ENCODE measurements around the gene SLC6A12.

SLC6A12 gene

DNA sequence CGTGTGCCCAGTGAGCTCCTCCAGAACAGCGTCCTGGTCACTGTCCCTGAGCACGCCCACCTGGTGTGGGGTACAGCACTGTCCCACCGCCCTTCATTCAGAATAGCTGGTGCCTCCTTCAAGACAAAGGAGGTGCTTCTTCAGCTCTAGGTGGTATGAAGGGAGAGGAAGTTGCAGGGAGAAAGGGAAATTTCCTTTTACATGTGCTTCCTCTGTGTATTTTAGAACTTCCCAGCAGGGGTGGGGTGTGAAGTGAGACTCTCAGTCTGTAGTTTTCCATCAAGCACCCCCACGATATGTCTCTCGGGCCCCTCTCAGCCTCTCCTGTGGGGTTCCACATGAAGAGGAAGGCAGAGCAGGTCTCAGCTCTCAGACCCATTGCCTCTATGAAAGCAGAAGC lies 1.2 kb upstream of the SLC6A12 start:
- DNase-seq (ENCODE audit: low read depth): no peak

DNA sequence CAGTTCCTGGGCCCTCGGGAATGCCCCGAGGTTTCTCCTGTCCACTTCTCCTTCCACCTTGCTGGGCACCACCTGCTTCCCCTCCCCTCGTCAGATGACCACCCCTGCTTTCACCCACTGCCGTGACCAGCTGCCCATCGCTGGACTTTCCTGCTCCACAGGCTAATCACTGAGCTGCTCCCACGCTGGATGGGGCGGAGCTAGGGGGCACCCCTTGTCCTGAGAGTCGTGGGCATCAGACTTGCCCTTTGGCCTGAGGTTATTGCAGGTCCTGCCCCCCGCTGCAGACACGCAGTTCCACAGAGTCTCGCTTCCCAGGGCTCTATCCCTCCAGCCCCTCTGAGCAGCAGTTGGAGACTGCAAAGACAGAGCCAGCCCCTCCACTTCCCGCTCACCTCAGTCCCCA lies 427 bp downstream of the SLC6A12 start:
- DNase-seq (ENCODE audit: low read depth): no peak

DNA sequence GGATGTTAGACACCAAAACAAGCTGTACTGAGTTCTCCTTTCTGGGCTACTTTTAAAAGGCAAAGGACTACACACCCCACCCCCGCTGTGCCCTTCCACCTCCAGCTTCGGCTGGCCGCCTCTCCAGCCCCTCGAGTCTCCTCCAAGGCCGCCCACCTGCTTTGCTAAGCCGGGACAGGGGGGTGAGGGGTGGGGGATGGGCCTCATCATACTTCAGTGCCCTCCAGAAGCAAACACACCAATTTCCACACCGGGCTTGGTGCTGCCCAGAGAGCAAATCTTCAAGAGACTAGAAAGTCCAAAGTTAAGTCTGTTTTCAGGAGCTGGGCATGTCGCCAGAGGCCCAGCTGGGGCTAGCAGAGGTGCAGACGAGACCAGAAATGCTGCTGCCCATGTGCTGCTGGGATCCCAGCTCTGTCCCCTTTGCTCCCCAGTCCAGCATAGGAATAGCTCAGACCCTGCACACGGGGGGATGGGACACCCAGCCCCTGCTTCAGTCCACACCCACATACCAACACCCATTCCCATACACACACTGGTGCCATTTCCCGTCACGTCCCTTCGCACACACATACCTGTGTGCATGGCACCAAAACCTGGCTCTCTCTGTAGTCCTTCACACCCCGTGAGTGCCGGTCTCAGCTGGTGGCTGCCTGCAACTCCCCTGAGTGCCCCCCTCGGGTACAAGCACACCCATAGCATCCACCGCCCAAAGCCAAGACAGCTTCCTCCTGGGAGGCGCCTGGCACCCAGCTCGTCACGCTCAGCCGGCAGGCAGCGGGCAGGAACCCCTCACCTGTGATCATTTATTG lies 1.0 kb downstream of the SLC6A12 start:
- no peak for DNase-seq (ENCODE audit: low read depth)

DNA sequence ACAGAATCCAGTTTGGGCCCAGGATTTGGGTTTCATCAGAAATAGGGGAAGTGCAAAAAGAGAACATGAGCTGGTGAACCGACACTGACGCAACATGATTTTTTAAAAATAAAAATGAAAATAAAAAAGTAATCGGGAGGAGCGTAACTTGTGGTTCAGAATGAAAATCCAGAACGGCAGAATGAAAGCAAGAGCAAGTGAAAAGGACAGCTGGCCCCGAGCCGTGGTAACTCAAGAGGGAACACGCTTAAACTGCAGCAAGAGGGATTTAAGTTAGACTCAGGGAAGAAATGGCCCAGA lies 1.6 kb downstream of the SLC6A12 start:
- no peak for DNase-seq (ENCODE audit: low read depth)

DNA sequence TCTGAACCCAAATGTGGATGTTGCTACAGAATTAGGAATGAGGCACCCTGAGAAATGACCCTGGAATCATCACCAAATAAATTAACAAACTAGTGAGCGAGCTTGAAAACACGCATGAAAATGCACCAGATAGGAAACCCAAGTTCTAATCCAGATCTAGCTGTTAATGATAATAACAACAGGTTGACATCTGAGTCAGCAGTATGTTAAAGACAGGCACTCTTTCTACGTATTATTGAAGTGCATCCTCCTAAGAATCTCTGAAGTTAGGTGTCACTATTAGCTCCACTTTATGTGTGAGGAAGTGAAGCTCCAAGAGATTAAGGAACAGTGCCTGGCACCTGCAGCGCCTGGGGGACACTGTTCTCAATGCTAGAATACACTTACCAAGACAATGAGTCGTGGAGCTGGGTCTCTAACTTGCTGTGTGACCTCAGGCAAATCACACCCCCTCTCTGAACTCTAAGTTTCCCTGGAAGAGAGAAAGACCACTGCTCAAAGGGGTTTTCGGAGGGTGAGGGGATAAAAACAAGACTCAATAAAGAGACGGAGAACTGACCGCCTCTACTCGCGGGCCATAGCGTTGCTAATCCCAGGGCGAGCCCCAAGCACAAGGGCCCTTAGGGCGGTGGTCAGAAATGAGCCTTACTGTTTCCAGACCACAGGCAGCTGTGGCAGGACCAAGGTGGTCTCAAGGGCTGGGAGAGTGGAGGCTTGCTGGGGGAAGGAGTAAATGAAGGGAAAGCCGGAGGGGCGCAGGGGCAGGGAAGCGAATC lies 2.1 kb downstream of the SLC6A12 start:
- no peak for DNase-seq (ENCODE audit: low read depth)

DNA sequence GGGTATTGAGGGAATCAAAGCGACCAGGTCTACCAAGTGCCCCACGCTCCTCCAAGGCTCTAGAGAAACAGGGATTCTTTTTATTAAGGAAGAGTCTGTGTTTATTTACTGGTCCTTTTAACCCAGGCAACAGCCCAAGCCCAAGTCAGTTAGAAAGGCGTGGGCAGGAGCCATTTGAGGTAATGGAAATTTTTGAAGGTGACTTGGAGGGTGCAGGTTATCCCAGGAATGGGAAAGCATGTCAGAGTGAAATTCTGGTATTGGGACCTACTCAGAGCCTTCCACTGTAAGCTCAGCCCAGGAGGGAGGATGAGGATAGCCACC lies 2.9 kb downstream of the SLC6A12 start:
- DNase-seq (ENCODE audit: low read depth): no peak

DNA sequence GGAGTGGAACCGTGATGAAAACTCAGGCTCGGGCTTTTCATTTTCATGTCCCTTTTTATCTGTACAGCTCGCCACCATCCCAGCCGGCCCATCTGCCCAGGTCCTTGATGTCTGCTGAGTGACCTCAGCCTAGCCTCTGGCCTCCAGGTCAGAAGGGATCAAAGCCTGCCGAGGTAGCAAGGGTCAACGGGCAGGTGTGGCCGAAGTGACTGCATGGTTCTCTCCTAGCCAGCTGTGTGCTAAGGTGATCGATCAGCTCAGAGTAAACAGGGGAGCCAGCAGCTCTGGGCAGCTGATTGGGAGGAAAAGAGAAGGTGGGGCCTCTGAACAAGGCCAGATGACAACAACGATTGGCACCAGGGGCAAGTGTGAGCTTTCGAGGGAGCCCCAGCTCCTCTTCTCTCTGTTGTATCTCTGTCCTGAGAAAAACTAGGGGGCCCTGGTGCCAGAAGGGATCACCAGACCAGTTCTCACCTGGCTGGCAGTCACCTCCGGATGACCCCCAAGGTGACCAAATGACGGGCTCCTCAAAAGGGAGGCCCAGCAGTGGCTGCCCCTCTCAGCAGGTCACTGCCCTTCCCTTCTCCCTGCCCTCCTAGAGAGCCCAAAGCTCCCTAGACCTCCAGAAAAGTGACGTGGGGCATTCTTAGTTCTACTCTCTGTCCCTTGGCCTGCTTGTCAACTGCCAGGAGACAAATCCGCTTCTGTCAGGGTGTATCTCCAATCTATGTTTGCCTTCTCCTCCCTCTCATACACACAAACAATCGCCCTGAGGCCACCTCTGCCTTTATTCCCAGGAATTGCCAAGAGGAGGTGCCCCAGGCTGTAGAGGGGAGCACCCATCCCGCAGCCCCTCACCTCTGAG lies 3.4 kb downstream of the SLC6A12 start:
- DNase-seq (ENCODE audit: low read depth): no peak

DNA sequence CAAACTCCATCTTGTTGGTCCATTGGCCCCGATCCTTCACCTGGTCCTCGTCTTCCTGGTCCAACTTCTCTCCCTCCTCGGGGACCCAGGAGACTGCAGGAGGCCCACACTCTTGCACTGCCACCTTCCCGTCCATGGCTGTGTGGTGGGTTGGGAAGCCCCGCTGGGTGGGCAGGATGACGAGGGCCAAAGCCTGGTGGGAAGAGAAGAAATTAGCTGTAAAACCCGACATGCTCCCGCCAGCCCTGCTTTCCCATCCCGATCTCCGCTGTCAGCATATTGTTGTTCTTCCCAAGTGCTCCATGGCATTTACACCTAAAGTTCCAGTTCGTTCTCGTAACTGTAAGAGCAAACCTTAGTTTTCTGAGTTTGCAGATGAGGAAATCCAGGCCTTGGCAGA lies 4.1 kb downstream of the SLC6A12 start:
- DNase-seq (ENCODE audit: low read depth): no peak

DNA sequence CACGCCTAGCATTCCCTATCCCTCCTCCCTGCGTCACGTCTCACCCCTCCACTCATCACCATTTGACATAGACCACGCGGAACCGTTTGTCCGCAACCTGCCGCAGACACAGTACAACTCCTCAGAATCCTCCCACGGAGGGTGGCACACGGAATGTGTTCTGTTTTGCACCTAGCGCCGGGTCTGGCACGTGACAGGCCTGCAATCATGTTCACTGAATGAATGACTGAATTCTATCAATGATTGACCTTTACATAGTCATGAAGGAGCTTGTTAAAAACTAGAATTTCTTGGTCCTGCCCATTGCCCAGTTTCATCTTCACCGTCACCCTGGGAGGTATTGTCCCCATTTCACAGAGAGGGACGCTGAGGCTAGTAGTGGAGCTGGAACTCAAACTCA lies 4.7 kb downstream of the SLC6A12 start:
- DNase-seq (ENCODE audit: low read depth): no peak

DNA sequence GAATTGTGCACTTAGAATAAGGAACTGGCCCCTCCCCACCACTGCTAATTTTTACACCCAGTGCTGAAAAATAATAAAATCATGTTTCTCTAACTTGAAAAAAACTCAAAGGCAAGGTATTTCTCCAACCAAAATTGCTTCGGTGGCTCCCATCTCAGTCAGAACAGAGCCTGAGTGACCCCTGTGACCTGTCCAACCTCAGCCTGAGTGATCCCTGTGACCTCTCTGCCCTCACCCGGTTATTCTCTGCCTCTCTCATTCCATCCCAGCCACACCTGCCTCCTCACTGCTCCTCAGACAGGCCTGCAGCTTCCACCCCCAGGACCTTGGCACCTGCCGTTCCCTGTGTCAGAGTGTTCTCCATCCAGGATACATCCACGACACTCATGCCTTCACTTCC lies 5.1 kb downstream of the SLC6A12 start:
- DNase-seq (ENCODE audit: low read depth): no peak

DNA sequence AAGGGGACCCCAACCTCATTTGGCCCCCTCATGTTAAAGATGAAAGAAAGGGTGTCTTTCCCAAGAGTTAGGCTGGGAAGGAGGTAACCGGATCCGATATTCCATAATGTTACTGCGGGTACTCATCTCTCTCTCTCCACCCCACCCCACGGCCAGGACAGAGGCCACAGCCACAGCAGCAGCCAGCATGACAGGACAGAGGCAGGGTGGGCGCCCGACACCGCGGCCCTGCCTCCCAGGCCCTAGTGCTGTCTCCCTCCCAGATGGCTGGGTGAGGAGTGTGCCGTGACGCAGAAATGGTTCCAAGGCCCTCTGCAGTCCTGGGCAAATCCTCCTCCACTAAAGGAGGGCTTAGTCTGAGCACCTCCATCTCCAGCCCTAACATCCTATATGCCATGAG lies 6.2 kb downstream of the SLC6A12 start:
- no peak for DNase-seq (ENCODE audit: low read depth)

DNA sequence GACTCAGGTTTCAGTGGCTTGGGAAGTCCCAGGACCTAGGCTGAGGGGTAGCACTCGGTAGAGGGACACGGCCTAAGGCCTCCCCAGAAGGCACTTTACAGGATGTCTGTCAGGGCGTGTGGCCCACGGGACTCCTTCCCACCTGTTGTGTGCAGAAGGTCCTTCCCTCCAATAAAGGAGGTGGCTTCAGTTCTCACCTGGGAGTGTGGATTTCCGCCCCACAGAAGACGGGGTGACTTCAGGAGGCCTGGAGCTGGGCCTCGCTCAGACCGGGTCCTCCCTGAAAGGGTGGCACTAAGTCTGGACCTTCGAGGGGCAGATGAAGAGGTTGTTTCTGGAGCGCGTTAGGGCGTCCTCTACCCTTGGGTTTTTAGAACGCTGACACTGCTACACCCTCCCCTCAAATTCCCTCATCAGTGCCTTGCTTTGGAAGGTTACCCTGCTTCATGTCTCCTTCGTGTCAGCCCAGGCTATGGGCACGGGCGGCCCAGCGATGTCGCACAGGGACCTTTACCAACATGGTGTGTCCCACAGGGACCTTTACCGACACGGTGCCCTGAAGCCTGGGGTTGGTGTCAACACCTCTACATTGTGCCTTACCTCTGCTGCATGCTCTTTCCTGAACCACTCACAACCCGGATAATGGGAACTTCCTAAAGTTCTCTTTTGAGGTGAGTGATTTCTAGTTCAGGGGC lies 7.1 kb downstream of the SLC6A12 start:
- DNase-seq (ENCODE audit: low read depth): no peak

DNA sequence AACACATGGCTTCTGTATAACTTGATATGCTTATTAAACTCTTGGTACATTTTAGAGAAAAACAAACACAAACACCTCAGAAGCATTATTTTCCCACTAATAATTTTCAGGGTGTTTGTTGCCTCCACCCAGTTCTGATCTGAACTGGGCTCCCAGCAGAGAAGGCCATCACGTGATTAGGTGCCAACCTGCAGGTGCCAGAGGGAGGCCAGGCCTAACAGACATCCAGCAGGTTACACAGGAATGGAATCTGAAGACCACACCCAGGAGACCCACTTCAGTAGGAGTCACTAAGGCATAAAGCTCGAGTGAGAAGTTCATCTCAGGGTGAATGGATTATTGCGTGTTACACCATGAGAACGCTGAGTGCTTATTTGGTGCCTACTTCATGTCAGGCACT lies 8.9 kb downstream of the SLC6A12 start:
- no peak for DNase-seq (ENCODE audit: low read depth)

DNA sequence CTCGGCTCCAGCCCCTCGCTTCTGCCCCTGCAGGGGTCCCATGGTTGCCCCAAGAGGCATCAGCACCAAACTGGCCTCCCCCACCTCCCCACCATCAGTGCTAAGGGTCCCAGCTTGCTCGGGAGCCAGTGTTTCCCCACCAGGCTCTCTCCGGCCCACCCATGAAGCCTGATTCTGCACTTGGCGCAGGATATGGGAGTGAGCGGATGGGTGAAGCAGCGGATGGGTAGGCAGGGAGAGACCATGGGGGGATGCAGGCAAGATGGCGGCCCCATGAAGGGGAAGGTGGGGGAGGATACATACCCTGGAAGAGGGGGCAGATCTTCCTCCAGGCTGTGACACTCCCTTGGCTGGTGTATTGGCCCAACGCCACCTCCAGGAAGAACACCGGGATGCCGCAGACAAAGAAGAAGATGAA lies 9.7 kb downstream of the SLC6A12 start:
- no peak for DNase-seq (ENCODE audit: low read depth)

DNA sequence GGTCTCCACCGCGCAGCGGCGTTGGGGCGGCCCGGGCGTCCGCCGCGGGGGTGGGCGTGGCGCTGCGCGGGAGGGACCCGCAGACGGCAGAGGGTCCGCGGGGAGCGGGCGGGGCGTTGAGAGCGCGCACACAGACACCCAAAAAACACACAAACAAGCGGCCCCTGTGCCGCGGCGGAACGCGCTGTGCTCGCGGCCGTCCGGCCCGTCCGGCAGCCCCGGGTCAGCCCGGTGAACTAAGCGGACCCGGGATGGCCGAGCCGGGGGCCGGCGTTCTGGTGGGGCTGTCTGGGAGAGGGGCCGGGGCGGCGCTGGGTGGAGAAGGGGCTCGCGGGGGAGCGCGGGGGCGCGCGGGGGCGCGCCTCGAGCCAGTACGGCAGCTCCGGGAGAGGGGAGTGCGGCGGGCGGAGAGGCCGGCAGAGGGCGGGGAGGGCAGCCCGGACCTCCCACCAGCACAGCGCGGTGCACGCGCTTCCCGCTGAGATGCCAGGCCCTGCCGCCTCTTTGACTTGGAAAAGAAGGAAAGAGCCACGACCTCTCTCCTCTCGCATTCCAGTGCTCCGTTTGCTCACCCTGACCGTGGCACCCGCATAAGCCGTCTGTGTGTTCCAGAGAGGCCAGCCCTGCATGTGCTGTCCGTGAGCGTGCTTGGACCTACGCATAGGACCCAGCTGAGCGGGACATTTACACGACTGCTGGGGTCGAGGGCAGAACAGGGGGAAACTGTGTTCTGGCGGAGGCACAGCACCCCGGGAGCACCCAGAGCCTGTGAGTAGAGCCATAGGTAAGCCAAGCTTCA lies 10.3 kb downstream of the SLC6A12 start:
- no peak for DNase-seq (ENCODE audit: low read depth)

DNA sequence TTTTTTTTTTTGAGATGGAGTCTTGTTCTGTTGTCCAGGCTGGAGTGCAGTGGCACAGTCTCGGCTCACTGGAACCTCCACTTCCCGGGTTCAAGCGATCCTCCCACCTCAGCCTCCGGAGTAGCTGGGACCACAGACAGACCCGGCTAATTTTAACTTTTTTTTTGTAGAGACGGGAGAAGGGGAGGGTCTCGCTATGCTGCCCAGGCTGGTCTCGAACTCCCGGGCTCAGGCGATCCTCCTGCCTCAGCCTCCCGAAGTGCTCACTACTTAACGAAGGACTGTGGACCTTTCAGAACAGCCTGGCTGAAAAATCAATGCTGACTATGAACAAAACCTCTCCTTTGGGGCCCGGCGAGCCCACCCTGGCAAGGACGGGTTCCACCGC lies 10.9 kb downstream of the SLC6A12 start:
- DNase-seq (ENCODE audit: low read depth): no peak

DNA sequence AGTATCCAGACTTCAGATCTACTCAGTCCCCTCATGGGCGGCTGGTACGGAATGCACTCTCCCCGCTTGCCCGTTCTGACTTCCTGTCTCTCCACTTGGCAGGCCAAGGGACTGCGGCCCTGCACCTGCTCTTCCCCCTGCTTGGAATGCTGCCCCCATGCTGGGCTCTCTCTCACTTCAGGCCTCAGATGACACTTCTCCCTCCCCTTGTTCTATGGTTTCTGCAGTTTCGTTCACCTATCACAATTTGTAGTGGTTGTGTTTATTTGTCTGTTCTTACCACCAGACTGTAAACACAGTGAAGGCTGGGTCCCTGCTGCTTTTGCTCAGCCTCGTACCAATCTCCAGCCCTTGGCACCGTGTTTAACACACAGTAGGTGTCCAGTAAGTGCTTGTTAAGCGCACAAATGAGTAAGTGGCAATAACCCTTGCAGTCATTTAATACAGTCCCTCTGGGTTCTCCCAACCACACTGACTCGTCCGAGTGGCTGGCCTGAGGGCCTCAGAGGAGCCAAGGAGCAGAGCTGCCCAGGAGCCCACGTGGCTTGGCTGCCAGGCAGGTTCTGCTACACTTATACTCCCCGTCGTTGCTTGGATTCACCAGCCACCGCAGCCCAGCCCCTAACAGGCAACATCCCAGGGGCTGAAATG lies 11.8 kb downstream of the SLC6A12 start:
- DNase-seq (ENCODE audit: low read depth): no peak

DNA sequence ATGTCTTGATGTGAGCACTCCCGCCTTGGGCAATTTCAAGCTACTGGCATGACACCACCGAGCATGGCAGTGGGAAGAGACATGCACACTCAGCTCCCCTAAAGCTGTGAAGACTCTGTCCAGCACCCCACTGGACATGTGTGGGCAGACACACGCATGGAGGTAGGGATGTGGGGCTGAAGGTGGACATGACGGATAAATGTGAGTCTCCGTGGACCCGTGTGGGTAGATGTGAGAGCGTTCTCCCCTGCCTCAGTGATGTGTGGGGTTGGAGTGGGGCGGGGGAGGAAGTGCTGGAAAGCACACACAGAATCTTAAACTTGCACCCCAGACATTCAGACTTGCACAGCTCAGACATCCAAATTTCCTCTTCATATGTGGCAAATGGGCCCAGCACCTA lies 12.6 kb downstream of the SLC6A12 start:
- no peak for DNase-seq (ENCODE audit: low read depth)

DNA sequence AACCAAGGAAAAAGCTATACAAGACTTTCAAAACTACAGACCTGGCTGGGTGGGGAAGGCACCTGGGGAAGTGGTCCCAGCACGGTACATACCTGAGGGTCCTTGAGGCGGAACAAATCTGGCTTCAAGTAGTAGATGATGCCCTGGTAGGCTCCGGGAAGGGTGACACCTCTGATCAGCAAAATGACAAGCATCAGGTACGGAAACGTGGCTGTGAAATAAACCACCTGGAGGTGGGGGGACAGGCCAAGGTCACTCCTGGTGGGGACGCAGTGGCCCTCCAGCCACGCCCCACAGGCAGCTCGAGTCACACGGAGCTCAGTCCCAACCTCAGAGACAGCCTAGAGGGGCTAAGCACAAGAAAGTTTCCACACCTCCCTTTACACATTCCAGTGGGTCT lies 15.3 kb downstream of the SLC6A12 start:
- DNase-seq (ENCODE audit: low read depth): no peak

DNA sequence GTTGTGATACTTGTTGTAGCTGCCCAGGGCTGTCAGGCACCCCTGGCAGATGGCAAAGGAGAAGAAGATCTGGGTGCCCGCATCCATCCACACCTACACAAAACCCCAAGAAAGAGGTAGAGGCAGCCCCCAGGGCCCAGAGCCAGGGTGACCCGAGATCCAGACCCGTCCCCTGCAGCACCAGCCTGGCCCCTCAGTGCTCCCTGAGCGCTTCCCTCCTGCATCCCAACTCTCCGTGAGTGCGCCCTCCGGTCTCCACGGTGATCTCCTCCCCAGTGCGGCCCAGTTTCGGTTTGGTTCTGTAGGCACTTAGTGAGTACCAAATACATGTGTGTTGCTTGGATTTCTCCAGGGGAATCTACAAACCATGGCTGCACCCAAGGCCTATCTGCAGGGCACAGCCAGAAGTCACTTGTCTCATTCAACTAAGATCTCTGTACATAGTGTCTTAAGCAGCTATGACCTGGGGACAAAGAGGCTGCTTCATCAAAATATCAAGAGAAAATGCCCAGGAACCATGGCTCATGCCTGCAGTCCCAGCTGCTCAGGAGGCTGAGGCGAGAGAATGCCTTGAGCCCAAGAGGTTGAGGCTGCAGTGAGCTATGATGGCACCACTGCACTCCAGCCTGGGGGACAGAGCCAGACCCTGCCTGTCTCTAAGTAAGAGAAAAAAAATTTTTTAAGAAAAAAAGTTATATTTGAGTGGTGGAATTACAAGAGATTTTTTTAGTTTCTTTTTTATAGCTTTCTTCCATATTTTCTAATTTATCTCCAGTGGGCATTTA lies 15.9 kb downstream of the SLC6A12 start:
- DNase-seq (ENCODE audit: low read depth): no peak

Measured in non-pigmented ciliary epithelial cell (primary cell).